ENCODE data around the gene CCL11.

Gene CCL11

DNA sequence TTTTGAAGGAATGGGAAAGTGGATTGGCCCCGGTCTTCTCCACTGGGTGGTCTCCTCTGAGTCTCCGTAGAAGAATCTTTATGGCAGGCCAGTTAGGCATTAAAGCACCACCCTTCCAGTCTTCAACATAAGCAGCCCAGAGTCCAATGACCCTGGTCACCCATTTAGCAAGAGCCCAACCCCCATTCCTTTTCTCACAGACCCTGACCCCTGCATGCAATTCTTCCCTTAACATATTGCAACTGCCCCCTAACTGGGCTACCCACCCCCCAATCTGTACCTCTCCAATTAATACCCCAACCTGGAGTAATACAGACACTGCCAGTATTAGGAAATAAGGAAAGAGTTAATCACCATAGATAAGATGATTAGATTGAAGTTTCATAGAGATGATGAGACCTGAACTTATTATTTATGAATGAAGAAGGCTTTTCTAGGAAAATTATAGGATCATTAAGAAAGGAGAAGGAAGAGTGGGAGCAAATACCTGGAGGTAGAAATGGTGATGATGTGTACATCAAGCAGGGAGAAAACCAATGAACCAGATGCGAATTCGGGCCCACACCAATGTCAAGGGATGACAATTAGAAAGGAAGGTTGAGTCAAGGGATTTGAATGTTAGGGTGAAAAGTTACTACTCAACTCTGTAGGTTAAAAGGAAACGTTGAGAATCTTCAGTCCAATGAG, 28.1 kb upstream of the CCL11 start:
- DNase-seq (ENCODE audit: low read depth in 2 of 2), result no peak

DNA sequence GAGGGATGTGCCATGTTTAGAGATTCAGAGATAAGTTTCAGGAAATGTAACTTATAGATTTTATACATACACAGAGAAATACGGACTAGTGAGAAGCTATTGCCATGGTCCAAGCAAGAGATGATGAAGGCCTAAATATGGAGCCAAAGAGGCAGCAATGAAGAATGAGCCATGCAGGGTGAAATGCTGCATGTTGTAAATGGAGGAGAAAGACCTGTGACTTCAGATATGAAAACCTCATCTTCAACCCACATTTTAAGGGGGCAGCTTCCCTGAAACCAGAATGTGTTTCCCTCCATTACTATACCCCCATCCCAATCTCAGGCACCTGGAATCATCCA, 27.6 kb upstream of the CCL11 start:
- no peak for DNase-seq (ENCODE audit: low read depth in 2 of 2)

DNA sequence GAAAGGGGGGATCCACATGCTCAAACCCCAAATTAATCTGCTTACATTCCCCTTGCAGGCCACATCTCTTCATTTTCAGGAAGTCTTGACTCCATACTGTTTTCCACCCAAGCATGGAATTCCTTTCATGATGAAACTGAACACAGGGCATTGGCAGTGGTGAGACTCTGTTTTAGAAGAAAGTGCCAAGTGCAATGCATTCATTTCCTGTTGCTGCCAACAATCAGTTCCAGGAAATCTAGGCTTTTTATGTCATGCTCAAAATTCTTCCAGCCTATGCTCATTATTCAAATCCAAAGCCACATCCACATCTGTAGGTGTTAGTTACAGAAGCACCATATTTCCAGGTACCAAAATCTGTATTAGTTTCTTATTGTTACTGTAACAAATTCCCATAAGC, 26.4 kb upstream of the CCL11 start:
- no peak for DNase-seq (ENCODE audit: low read depth in 2 of 2)

DNA sequence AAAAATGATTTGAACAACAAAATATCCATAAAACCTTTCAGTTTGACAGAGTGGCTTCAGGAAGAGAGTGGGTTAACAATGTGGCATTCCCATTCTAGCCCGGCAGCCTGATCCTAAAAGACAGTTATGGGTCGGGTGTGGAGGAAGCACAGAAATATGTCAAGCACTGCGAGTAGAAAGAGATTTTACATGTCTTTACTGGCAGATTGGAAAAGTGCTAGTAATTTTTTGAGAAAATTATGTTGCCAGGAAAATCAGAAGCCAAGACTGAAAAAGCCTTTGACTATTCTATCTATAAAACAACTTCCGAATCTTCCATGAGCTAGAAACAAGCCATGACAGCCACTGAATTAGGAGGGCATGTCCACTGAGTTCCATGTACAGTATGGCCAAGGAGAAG, 24.7 kb upstream of the CCL11 start:
- no peak for DNase-seq (ENCODE audit: low read depth in 2 of 2)

- DNase-seq (ENCODE audit: low read depth in 2 of 2), result no peak
Observed at GRCh38 chr17:34261568-34262337, 23.8 kb upstream of the CCL11 start.

- no peak for DNase-seq (ENCODE audit: low read depth in 2 of 2)
Observed at GRCh38 chr17:34265711-34266110, 19.8 kb upstream of the CCL11 start.

DNA sequence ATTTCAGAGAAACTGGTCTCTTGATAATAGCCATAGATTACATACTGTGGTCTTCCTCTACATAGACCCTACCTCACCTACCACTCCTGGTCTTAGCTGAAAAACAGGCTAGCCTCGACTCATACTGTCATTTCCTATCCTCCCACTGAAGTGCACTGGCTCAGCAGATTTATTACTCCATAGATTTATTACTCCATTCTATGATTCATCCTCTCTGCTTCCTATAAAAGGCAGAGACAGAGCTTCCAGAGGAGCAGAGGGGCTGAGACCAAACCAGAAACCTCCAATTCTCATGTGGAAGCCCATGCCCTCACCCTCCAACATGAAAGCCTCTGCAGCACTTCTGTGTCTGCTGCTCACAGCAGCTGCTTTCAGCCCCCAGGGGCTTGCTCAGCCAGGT, 15.6 kb upstream of the CCL11 start, which contains the start of gene CCL7:
Gene CCL7 (plus strand): TSS at position 253 of the 400 bp plus-strand sequence. CDS start 70 bp downstream, at position 323.
- no peak for DNase-seq (ENCODE audit: low read depth in 2 of 2)

DNA sequence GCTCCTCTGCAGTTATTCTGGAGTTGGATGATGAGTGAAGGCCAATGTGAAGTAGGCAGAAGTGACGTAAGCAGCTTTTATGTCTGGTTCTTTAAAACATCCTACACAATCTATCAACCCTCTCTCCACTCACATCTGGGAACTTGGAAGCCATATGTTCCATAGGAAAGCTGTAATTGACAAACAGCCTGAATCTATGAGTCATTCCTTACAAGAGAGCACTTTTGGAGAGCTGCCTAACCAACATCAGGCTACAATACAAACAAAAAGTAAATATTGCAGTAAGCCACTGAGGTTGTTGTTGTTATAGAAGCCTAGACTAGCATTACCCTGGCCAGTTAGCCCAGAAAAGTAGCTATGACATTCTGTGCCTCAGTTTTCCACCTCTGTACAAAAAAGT, 9.7 kb upstream of the CCL11 start:
- peak; percentile 94 to 95 for DNase-seq (ENCODE audit: low read depth in 2 of 2)

GRCh38 chr17:34276826-34277225, 8.7 kb upstream of the CCL11 start:
- DNase-seq (ENCODE audit: low read depth in 2 of 2), result no peak

DNA sequence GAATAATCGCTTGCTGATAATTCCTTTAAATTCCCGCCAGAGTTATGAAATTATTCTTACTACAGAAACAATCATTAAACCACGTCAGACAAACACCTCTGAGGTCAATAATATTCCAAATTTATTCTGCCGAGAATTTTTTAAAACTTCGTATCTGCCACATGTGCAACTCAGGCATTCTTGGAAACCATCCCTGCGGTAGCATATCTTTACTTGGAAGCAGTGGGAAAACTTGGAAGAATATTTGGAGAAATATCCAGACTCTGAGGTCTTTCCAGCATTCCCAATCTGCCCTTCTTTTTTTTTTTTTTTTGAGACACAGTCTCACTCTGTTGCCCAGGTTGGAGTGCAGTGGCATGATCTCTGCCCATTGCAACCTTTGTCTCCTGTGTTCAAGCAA, 2.0 kb upstream of the CCL11 start:
- no peak for DNase-seq (ENCODE audit: low read depth in 2 of 2)

DNA sequence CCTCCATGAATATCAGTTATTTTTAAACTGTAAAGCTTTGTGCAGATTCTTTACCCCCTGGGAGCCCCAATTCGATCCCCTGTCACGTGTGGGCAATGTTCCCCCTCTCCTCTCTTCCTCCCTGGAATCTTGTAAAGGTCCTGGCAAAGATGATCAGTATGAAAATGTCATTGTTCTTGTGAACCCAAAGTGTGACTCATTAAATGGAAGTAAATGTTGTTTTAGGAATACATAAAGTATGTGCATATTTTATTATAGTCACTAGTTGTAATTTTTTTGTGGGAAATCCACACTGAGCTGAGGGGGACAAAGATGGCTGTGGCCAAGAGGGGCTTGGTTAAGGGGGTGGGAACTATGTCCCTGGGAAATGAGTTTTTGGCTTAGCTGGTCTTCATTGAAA, 2.3 kb downstream of the CCL11 start:
- DNase-seq (ENCODE audit: low read depth in 2 of 2), result no peak

GRCh38 chr17:34290586-34290985, 5.0 kb downstream of the CCL11 start:
- no peak for DNase-seq (ENCODE audit: low read depth in 2 of 2)

- no peak for DNase-seq (ENCODE audit: low read depth in 2 of 2)
Observed at GRCh38 chr17:34291721-34292348, 6.3 kb downstream of the CCL11 start.

- DNase-seq (ENCODE audit: low read depth in 2 of 2), result no peak
Observed at GRCh38 chr17:34299027-34299426, 13.5 kb downstream of the CCL11 start.

GRCh38 chr17:34299956-34300577, 14.5 kb downstream of the CCL11 start:
- DNase-seq (ENCODE audit: low read depth in 2 of 2), result no peak

DNA sequence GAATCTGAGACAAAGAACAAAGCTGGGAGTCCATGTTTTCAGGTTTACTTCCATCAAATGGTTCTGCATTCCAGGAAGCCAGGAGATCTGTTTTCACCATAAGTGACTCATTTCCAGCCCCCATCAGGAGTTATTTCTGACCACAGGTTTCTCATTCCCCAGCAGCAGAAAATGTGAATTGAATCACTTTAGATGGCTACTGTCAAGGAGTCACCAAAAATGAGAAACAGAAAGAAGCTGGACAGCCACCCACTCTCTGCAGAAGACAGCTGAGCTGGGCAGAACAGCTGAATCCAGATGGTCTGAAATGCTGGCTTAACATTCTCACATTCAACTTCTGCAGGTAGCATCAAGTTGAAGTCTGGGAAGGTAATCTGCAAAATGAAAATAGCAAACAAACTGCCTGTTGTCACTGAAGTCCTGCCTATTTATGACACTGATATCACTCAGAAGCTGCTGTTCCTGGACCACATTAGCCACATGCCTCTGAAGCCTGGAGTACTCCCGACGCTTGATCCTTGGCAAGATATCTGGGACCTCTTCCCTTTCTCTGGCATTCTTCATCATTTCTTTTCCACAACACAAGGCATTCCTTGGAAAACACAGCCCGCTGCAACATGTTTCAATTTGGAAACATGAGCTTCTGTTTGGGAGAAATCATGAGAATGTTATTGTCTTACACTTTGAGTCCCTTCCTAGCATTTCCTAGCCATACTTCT, 15.3 kb downstream of the CCL11 start:
- no peak for DNase-seq (ENCODE audit: low read depth in 2 of 2)

GRCh38 chr17:34301986-34302385, 16.4 kb downstream of the CCL11 start:
- no peak for DNase-seq (ENCODE audit: low read depth in 2 of 2)

- DNase-seq (ENCODE audit: low read depth in 2 of 2), result no peak
Observed at GRCh38 chr17:34302636-34303035, 17.1 kb downstream of the CCL11 start.

DNA sequence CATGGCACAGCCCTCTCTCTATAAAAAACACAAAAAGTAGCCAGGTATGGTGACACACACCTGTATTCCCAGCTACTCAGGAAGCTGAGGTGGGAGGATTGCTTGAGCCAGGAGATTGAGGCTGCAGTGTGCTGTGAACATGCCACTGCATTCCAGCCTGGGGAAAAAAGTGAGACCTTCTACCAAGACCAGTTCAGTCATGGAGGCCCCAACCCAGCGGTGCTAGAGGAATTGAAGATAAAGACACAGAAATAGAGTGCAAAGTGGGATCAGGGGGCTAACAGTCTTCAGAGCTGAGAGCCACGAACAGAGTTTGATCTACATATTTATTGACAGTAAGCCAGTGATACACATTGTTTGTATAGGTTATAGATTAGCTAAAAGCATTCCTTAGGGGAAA, 18.1 kb downstream of the CCL11 start:
- no peak for DNase-seq (ENCODE audit: low read depth in 2 of 2)

- DNase-seq (ENCODE audit: low read depth in 2 of 2), result no peak
Observed at GRCh38 chr17:34305061-34305460, 19.5 kb downstream of the CCL11 start.

GRCh38 chr17:34305606-34306005, 20.1 kb downstream of the CCL11 start:
- no peak for DNase-seq (ENCODE audit: low read depth in 2 of 2)

GRCh38 chr17:34306466-34306865, 20.9 kb downstream of the CCL11 start:
- no peak for DNase-seq (ENCODE audit: low read depth in 2 of 2)
